OCI-LY3 (cell line): ENCODE results near the gene KRT6A.

Source experiments
- H2AFZ ChIP-seq: fragments of 200-600, 300-600 bp; shearing (Covaris generic); 2 replicates; pipeline ENCODE4 v1.6.0; 2014; ENCODE audit warnings: antibody characterized with exemption, low read depth, low read length
- H3K27ac ChIP-seq: fragments of 200-600, 300-600 bp; sonication (generic); 2 replicates; pipeline ENCODE4 v1.5.1; 2014; ENCODE audit warnings: mild to moderate bottlenecking, low read length, moderate library complexity, mixed read lengths
- H3K27me3 ChIP-seq: fragments of 200-600, 300-600 bp; sonication (generic); 2 replicates; pipeline ENCODE4 v1.6.1; 2014; ENCODE audit warnings: low read depth, low read length, mixed read lengths
- H3K36me3 ChIP-seq: fragments of 200-600, 300-600 bp; sonication (generic); replicated peaks from 2 replicates; pipeline ENCODE3; 2014; ENCODE audit warnings: low read depth, low read length, mixed read lengths
- H3K4me1 ChIP-seq: fragments of 300-600, 200-600 bp; sonication (generic); 2 replicates; pipeline ENCODE4 v1.6.1; 2014; ENCODE audit warnings: low read length, mixed read lengths
- H3K4me2 ChIP-seq: fragments of 200-600, 300-600 bp; sonication (generic); 2 replicates; pipeline ENCODE4 v1.6.1; 2014; ENCODE audit warnings: low read length, mixed read lengths
- H3K4me3 ChIP-seq: fragments of 300-600, 200-600 bp; sonication (generic); 2 replicates; pipeline ENCODE4 v1.5.1; 2014; ENCODE audit warnings: antibody characterized with exemption, mild to moderate bottlenecking, low read length, moderate library complexity
- H3K79me2 ChIP-seq: fragments of 300-600, 200-600 bp; shearing (Covaris generic); 2 replicates; pipeline ENCODE4 v1.6.1; 2014; ENCODE audit warnings: mild to moderate bottlenecking, low read length, mixed read lengths
- H3K9ac ChIP-seq: fragments of 300-600, 200-600 bp; shearing (Covaris generic); 2 replicates; pipeline ENCODE4 v1.6.0; 2014; ENCODE audit warnings: mild to moderate bottlenecking, low read length, moderate library complexity
- H3K9me3 ChIP-seq: fragments of 200-600, 300-600 bp; shearing (Covaris generic); 2 replicates; pipeline ENCODE4 v1.6.1; 2014; ENCODE audit warnings: low read length, mixed read lengths; ENCODE audit not compliant: insufficient read depth
- H4K20me1 ChIP-seq: fragments of 200-600, 300-600 bp; sonication (generic); 2 replicates; pipeline ENCODE4 v1.6.1; 2016; ENCODE audit warnings: low read length, mixed read lengths; ENCODE audit not compliant: insufficient read depth
- EZH2phosphoT487 ChIP-seq: fragments of 200-600 bp; shearing (Covaris generic); IDR thresholded peaks from 2 replicates; pipeline ENCODE4 v1.6.1; 2018; ENCODE audit warnings: antibody characterized with exemption, mixed run types, low read depth
- TF ChIP-seq, protein P1 (sequence below): fragments of 200-600, 300-600 bp; sonication (generic); IDR thresholded peaks from 2 replicates; pipeline ENCODE4 v1.5.1; 2014; ENCODE audit warnings: antibody characterized with exemption, low read length, low read depth

KRT6A gene

DNA sequence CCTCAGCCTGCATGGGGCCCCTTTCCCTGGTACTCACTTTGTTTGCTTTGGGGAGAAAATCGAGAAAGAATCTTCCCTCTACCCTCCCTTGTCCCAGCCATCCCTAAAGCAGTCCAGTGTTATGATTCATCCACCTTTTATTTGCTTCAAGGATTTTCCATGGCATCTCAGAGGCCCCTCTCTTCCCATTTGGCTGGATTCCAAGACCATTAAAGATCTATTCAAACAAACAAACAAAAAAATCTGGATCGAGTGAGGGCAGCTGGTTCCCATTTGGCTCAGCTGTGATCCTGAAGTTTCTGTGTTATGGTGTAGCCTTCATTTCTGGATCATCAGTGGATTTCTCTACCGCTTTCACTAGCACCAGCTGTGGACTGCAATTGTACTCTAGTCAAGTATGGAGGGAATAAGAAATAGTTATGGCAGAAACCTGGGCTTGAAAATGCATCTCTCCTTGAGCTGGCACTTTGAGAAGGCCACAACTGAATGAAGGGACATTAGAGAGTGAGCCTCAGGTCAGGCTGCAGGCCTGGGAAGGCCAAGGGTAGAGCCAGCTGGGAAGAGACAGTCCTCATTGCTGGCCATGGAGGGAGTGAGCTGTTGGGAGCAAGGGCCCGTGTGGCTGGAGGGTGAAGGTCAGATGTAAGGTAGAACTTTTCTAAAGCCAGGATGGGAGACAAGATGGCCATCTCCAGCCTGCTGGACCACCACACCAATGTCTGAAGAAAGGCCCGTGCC is 46.2 kb upstream of the KRT6A start:
- no peak overlapping the region for H3K27ac ChIP-seq
- no peaks in the 10 kb centered on the region for H4K20me1 ChIP-seq
- H3K4me2 ChIP-seq: no peak overlapping the region
- TF ChIP-seq, protein P1, sequence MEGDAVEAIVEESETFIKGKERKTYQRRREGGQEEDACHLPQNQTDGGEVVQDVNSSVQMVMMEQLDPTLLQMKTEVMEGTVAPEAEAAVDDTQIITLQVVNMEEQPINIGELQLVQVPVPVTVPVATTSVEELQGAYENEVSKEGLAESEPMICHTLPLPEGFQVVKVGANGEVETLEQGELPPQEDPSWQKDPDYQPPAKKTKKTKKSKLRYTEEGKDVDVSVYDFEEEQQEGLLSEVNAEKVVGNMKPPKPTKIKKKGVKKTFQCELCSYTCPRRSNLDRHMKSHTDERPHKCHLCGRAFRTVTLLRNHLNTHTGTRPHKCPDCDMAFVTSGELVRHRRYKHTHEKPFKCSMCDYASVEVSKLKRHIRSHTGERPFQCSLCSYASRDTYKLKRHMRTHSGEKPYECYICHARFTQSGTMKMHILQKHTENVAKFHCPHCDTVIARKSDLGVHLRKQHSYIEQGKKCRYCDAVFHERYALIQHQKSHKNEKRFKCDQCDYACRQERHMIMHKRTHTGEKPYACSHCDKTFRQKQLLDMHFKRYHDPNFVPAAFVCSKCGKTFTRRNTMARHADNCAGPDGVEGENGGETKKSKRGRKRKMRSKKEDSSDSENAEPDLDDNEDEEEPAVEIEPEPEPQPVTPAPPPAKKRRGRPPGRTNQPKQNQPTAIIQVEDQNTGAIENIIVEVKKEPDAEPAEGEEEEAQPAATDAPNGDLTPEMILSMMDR: no peak
- TF ChIP-seq EZH2phosphoT487: no peak
- no peaks in the 10 kb centered on the region for H3K79me2 ChIP-seq
- H3K9me3 ChIP-seq: no peaks in the 10 kb centered on the region
- H3K4me1 ChIP-seq: peaks cover 4% of the 10 kb centered on the region
- H3K4me3 ChIP-seq: no peak overlapping the region
- H3K36me3 ChIP-seq: no peaks in the 10 kb centered on the region
- H2AFZ ChIP-seq: no peak overlapping the region
- H3K9ac ChIP-seq: no peak overlapping the region
- no peaks in the 10 kb centered on the region for H3K27me3 ChIP-seq

DNA sequence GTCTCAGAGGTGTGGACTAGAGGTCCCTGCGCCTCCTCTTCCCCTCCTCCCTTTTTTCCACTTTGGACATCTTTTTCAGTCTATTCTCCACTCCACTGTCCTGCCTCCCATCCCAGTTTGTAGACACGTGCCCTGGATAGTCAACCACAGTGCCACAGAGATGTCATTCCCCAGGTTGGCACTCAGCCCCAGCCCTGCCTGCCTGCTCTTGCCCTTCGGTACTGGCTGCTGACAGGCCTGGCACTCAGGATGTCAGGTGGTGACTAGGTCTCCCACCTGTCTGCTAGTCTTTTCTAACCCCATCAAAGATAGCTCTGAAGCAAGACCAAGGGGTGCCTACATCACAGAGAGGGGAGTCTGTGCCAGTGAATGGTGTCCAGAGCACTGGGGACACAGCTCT is 44.0 kb upstream of the KRT6A start:
- H3K36me3 ChIP-seq: no peaks in the 10 kb centered on the region
- no peaks in the 10 kb centered on the region for H4K20me1 ChIP-seq
- H3K79me2 ChIP-seq: no peaks in the 10 kb centered on the region
- no peak overlapping the region for H3K27ac ChIP-seq
- peaks cover 17% of the 10 kb centered on the region for H3K4me1 ChIP-seq
- H3K4me2 ChIP-seq: no peak overlapping the region
- H3K4me3 ChIP-seq: no peak overlapping the region
- TF ChIP-seq, protein P1: no peak
- TF ChIP-seq EZH2phosphoT487: no peak
- H2AFZ ChIP-seq: no peak overlapping the region
- H3K9ac ChIP-seq: no peak overlapping the region
- no peaks in the 10 kb centered on the region for H3K9me3 ChIP-seq
- no peaks in the 10 kb centered on the region for H3K27me3 ChIP-seq

- H3K4me1 ChIP-seq: peaks cover 33% of the 10 kb centered on the region
- no peaks in the 10 kb centered on the region for H3K79me2 ChIP-seq
- H3K4me3 ChIP-seq: no peak overlapping the region
- no peak overlapping the region for H2AFZ ChIP-seq
- no peaks in the 10 kb centered on the region for H3K27me3 ChIP-seq
- no peaks in the 10 kb centered on the region for H4K20me1 ChIP-seq
- H3K9me3 ChIP-seq: no peaks in the 10 kb centered on the region
- H3K36me3 ChIP-seq: no peaks in the 10 kb centered on the region
- H3K4me2 ChIP-seq: no peak overlapping the region
- TF ChIP-seq EZH2phosphoT487: no peak
- H3K27ac ChIP-seq: no peak overlapping the region
- H3K9ac ChIP-seq: no peak overlapping the region
Measured at GRCh38 chr12:52535574-52535973, 42.5 kb upstream of the KRT6A start.

DNA sequence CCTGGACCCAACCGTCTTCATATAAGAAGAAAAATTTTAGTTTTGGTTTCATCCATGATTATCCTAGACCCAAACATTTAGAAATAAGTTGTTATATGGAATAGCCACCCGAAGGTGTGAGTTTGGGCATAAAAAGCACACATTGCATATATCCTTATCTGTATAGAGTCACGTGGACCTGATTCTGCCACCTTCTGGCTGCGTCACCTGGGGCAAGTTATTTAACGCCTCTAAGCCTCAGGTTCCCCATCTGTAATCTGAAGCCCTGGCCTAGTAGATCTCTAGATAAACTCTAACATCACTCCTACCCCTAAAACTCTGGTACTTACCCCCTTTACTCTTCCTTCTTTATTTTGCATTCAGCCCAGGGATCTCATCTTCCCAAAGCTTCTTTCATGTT is 41.4 kb upstream of the KRT6A start:
- Histone ChIP-seq H3K27ac (no peak overlapping the region), H3K4me3 (no peak overlapping the region), H2AFZ (no peak overlapping the region), H3K9ac (no peak overlapping the region), H3K27me3 (no peaks in the 10 kb centered on the region), H3K9me3 (no peaks in the 10 kb centered on the region), H3K36me3 (no peaks in the 10 kb centered on the region), H3K79me2 (no peaks in the 10 kb centered on the region), H4K20me1 (no peaks in the 10 kb centered on the region), H3K4me1 (peaks cover 36% of the 10 kb centered on the region), H3K4me2 (peak overlapping the region; percentile 32)
- TF ChIP-seq, protein P1: 0 out of 2 replicates have a peak, but pooled peaks have one; percentile 7
- no peak for TF ChIP-seq EZH2phosphoT487
